SKM-1 (cell line): ENCODE results near the gene LRRC57.

ENCODE experiments used
- DNase-seq: peaks from one replicate; lab custom pipeline; 2025; ENCODE audit not compliant: unreplicated experiment; lab: John Stamatoyannopoulos, UW

Gene LRRC57

DNA sequence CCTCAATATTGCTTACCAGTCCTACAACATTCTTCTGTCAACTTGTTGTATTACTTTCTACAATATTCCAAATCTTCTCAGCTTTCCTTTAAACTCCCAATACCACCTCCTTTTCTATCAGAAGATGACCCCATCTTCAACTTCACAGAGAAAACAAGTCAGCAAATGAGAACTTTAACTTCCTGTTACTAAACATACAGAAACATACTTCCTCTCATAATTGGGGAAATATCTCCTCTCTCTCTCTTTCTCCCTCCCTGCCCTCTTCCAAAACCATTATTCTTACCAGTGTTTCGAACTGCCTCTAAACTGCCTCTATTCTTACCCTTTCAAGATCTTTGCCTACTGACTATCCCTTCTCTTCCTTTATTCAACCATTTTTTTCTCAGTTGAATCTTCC lies 54.9 kb downstream of the LRRC57 start:
- DNase-seq = peak; percentile 70

DNA sequence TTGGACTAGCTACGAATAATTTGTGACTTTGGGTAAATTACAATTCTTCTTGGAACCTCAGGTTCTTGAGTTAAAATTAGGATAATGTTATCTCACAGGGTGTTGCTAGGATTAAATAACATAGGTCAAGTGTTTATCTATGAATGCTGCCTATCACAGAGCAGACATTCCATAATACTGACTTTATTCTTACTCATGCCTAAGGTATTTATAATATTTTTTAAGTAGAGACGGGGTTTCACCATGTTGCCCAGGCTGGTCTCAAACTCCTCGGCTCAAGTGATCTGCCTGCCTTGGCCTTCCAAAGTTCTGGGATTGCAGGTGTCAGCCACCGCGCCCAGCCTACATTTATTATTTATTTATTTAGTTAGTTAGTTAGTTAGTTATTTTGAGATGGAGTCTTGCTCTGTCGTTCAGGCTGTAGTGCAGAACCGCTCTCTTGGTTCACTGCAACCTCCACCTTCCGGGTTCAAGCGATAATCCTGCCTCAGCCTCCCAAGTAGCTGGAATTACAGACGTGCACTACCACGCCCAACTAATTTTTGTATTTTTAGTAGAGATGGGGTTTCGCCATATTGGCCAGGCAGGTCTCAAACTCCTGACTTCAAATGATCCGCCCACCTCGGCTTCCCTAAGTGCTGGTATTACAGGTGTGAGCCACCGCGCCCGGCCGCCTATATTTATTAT lies 56.9 kb downstream of the LRRC57 start:
- DNase-seq = no peak

DNA sequence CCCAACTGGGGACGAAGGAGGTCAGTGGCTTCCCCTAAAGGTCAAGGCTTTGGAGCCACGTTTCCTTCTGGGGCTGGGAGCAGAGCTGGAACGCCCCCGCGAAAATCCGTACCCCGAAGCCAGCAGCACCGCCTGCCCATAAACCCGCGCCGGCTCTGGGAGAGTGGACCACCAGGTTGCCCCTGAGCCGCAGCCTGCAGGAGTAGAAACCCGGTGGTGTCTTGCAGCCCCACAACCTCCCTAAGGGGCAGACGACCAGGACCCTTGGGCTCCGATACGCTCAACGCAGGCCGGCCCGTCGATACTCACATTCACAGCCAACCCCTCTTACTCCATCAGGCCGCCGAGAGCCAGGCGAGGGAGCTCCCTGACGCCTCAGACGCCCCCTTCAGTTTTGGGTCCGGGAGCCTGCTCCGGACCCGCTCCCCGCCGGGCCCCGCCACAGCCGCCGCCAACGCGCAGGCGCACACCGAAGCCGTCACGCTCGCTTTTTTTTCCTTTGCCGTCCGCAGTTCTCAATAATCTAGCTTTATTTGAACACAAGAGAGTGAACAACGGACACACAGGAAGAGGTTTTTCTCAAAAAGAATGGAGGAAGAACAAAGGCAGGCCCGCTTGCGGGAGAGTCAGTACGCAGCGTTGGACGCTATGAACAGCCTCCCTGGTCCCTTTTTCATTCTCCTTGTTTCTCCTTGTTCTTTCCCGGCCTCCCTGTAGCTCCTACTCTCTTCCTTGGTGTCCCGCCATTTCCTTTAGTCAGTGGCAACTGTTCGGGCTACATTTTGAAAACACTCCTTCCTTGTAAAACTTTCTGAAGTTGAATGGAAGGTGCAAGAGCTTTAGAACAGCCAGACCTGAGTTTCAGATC lies 57.7 kb downstream of the LRRC57 start, which contains the start of gene ZNF106:
Gene ZNF106, minus strand, starts transcription at position 471 of the 868 bp plus-strand sequence. CDS start 18,852 bp downstream, outside the sequence.
- DNase-seq = peak; percentile 84

DNA sequence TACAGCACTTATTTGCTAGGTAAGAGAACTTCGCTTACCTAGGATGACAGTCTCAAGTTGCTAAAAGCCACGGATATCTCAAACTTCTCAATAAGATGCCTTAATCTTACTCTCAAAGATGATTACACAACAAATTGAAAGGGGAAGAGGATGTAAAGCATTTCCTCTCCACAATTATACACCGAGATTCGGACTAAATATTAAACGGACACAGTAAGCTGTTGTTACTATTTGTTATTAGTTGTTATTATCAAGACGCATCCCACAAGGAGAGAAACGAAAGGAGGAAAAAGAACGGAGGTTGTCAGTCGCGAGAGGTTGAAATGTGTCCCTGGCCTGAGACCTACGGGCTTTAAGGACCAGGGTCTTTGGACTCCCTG lies 58.3 kb downstream of the LRRC57 start:
- peak; percentile 12 for DNase-seq
